K562 (cell line): Measurements from ENCODE around the gene SPRED2. TPM values are rescaled to one million over a fixed set of nuclear protein-coding genes. Genes with fewer than 3 reads are reported as not detected.
A peak's percentile ranks its signal among the peaks of the same experiment; 100 is the strongest.

Source experiments
- ATAC-seq: fragments of 200-7000 bp; cut with Tn5 transposase; 3 replicates; pipeline ENCODE4 v1.9.1; 2020; ENCODE audit warnings: moderate library complexity
- BruUV-seq: library from RNA; stranded (reverse); fragments of 400-500 nt; replicated peaks from 2 replicates; lab custom pipeline; 2021; lab: Mats Ljungman, UMichigan
- CTCF ChIA-PET: fragments of 300-600 bp; formaldehyde crosslinking; extraction: SDS; loops from one replicate; lab custom pipeline; 2021; ENCODE audit warnings: low intra/inter-chr PET ratio; lab: Yijun Ruan, JAX
- POLR2A ChIA-PET: fragments of 300-600, 350-650 bp; sonication (Branson Sonifier 250); formaldehyde crosslinking; extraction: SDS; loops from one replicate; lab custom pipeline; 2021; ENCODE audit warnings: antibody characterized with exemption, inconsistent platforms; lab: Yijun Ruan, JAX
- DNase-seq, 4 experiments: peaks; one replicate each; pipeline versions ENCODE4 v3.0.0 to v3.0.0-alpha.2; 2011 to 2018; ENCODE audit warnings: low spot score in 3 of 4, mixed read lengths in 3 of 4; ENCODE audit errors: extremely low read depth in 1 of 4
- FAIRE-seq: peaks from 2 replicates; lab custom pipeline; 2011; peaks lifted over from hg19 to GRCh38; lab: Jason Lieb, UNC
- H2AFZ ChIP-seq: 2 replicates; pipeline ENCODE4 v1.6.0; 2011; ENCODE audit warnings: low read depth, low read length, control low read depth, inconsistent platforms
- H3K27ac ChIP-seq: fragments of 200-600 bp; 3 replicates; pipeline ENCODE4 v1.8.0; 2011; ENCODE audit warnings: low read depth, mild to moderate bottlenecking, control low read depth, inconsistent platforms, low read length, moderate library complexity, mixed read lengths; ENCODE audit errors: extremely low read depth
- H3K27me3 ChIP-seq, 2 experiments: fragments of 300-600 bp in 1 of 2; 2 replicates in 1 of 2; 3 replicates in 1 of 2; pipeline versions ENCODE4 v1.6.0 to v1.8.0; 2011; ENCODE audit warnings: inconsistent platforms in 2 of 2, low read length in 2 of 2, mild to moderate bottlenecking in 1 of 2, mixed read lengths in 1 of 2, moderate library complexity in 1 of 2; ENCODE audit not compliant: control insufficient read depth in 2 of 2, insufficient read depth in 2 of 2
- H3K36me3 ChIP-seq: fragments of 300-600 bp; 3 replicates; pipeline ENCODE4 v1.8.0; 2011; ENCODE audit warnings: mild to moderate bottlenecking, low read length, inconsistent platforms; ENCODE audit not compliant: control insufficient read depth, insufficient read depth
- H3K4me1 ChIP-seq, 2 experiments: fragments of 200-600 bp in 1 of 2; replicated peaks in 1 of 2; 2 replicates in 1 of 2; 3 replicates in 1 of 2; pipeline versions ENCODE4 v1.5.1 to v1.8.0; 2011; ENCODE audit warnings: inconsistent platforms in 2 of 2, low read length in 2 of 2, mild to moderate bottlenecking in 1 of 2, mixed read lengths in 1 of 2, moderate library complexity in 1 of 2; ENCODE audit not compliant: control insufficient read depth in 2 of 2, insufficient read depth in 2 of 2
- H3K4me2 ChIP-seq: 2 replicates; pipeline ENCODE4 v1.6.1; 2011; ENCODE audit warnings: low read length, control low read depth, inconsistent platforms, mixed read lengths; ENCODE audit not compliant: insufficient read depth
- H3K4me3 ChIP-seq: fragments of 200-600 bp; sonication (generic), shearing (Covaris generic); 2 replicates; pipeline ENCODE4 v1.5.1; 2016; ENCODE audit warnings: control low read depth, inconsistent platforms
- H3K79me2 ChIP-seq: fragments of 200-600 bp; 3 replicates; pipeline ENCODE4 v1.8.0; 2011; ENCODE audit warnings: low read length, inconsistent platforms; ENCODE audit not compliant: control insufficient read depth, insufficient read depth
- H3K9ac ChIP-seq, 2 experiments: 2 replicates each; pipeline versions ENCODE4 v1.6.0 to v1.6.1; 2011; ENCODE audit warnings: low read depth in 2 of 2, low read length in 2 of 2, control low read depth in 1 of 2, inconsistent platforms in 1 of 2, mild to moderate bottlenecking in 1 of 2, mixed read lengths in 1 of 2; ENCODE audit not compliant: insufficient read depth in 1 of 2
- H3K9me1 ChIP-seq: one replicate; pipeline ENCODE4 v1.6.0; 2011; ENCODE audit warnings: inconsistent platforms, mild to moderate bottlenecking, low read length, moderate library complexity; ENCODE audit not compliant: control insufficient read depth, insufficient read depth
- H3K9me3 ChIP-seq: replicated peaks from 2 replicates; pipeline ENCODE4 v1.5.1; 2011; ENCODE audit warnings: low read depth, low read length, inconsistent platforms; ENCODE audit not compliant: control insufficient read depth, insufficient read depth
- H4K20me1 ChIP-seq: replicated peaks from 2 replicates; pipeline ENCODE4 v1.6.1; 2011; ENCODE audit warnings: low read length, inconsistent platforms, mixed read lengths; ENCODE audit not compliant: control insufficient read depth, insufficient read depth
- ADNP ChIP-seq: fragments of 200-800 bp; sonication (Bioruptor generic); IDR thresholded peaks from 2 replicates; pipeline ENCODE4 v1.6.1; 2016; ENCODE audit warnings: missing genetic modification characterization, missing compliant biosample characterization
- EGR1 ChIP-seq: fragments of 450-650 bp; conservative IDR thresholded peaks from 2 replicates; pipeline ENCODE4 v1.6.1; 2017; ENCODE audit warnings: mild to moderate bottlenecking
- FOXJ3 ChIP-seq: sonication (generic); formaldehyde crosslinking; IDR thresholded peaks from 2 replicates; pipeline ENCODE4 v1.4.0; 2020; ENCODE audit warnings: mild to moderate bottlenecking, missing genetic modification reagents
- GATA2 ChIP-seq: sonication (generic); formaldehyde crosslinking; IDR thresholded peaks from 2 replicates; pipeline ENCODE4 v1.4.0; 2020; ENCODE audit warnings: mild to moderate bottlenecking, missing genetic modification reagents
- HMGN3 ChIP-seq: IDR thresholded peaks from 2 replicates; pipeline ENCODE4 v1.6.1; 2011; ENCODE audit warnings: borderline replicate concordance, low read depth, mild to moderate bottlenecking, mixed read lengths, low read length; ENCODE audit not compliant: insufficient read length; ENCODE audit errors: extremely low read depth
- JUNB ChIP-seq: fragments of 450-650 bp; formaldehyde crosslinking; conservative IDR thresholded peaks from 2 replicates; pipeline ENCODE4 v1.4.0; 2020; ENCODE audit warnings: mild to moderate bottlenecking
- KDM5B ChIP-seq: fragments of 200-600 bp; sonication (generic); IDR thresholded peaks from 2 replicates; pipeline ENCODE4 v1.6.1; 2012; ENCODE audit warnings: low read depth, mild to moderate bottlenecking, moderate library complexity, low read length, control low read depth, inconsistent platforms; ENCODE audit not compliant: insufficient replicate concordance
- KLF6 ChIP-seq: fragments of 250-450 bp; sonication (Bioruptor Pico); IDR thresholded peaks from 2 replicates; pipeline ENCODE4 v1.4.0; 2020; ENCODE audit warnings: mild to moderate bottlenecking, moderate library complexity, borderline replicate concordance
- NCOR1 ChIP-seq: fragments of 450-650 bp; IDR thresholded peaks from 2 replicates; pipeline ENCODE4 v1.6.1; 2016; ENCODE audit warnings: mild to moderate bottlenecking, moderate library complexity
- NFRKB ChIP-seq: fragments of 450-650 bp; IDR thresholded peaks from 2 replicates; pipeline ENCODE4 v1.6.1; 2016; ENCODE audit warnings: low read depth
- POLR2H ChIP-seq: IDR thresholded peaks from 2 replicates; pipeline ENCODE4 v1.6.1; 2016; ENCODE audit warnings: missing genetic modification characterization, low read depth, mild to moderate bottlenecking, control low read depth, missing compliant biosample characterization, moderate library complexity
- RCOR1 ChIP-seq, 2 experiments: IDR thresholded peaks; 2 replicates each; pipeline ENCODE4 v1.6.1; 2012; ENCODE audit warnings: low read depth in 2 of 2, low read length in 2 of 2, borderline replicate concordance in 1 of 2, improper control_type of control experiment in 1 of 2
- RNF2 ChIP-seq: sonication (generic); IDR thresholded peaks from 2 replicates; pipeline ENCODE4 v1.6.1; 2016
- ZFPM2 ChIP-seq: fragments of 250-450 bp; sonication (Bioruptor Pico); IDR thresholded peaks from 2 replicates; pipeline ENCODE4 v1.5.1; 2022; ENCODE audit warnings: mild to moderate bottlenecking
- ZNF766 ChIP-seq: fragments of 200-800 bp; sonication (Bioruptor generic); conservative IDR thresholded peaks from 2 replicates; pipeline ENCODE4 v1.6.1; 2016; ENCODE audit warnings: missing genetic modification characterization, missing compliant biosample characterization
- WGBS: fragments of 100-300 bp; shearing (Covaris generic); methylation state at CpG from one replicate; pipeline ENCODE4 v1.1.6; 2016; ENCODE audit warnings: low coverage, mixed read lengths; ENCODE audit not compliant: insufficient coverage; ENCODE audit errors: missing lambda C conversion rate; 5-methylcytosine and 5-hydroxymethylcytosine counted together
- in situ Hi-C: fragments of 300-500 bp; cut with MboI; formaldehyde crosslinking; loops from 4 replicates; pipeline ENCODE4 v1.15.0; 2018; ENCODE audit warnings: inconsistent platforms, mixed read lengths
- intact Hi-C: fragments of 100-400 bp; cut with micrococcal nuclease; formaldehyde crosslinking; loops from 2 replicates; pipeline ENCODE4 v1.14.2; 2022
- polyA plus RNA-seq, 8 experiments: library from polyadenylated mRNA; depleted of rRNA in 4 of 8; stranded (reverse) in 5 of 8; unstranded in 3 of 8; fragments of >200 nt; fragmentation: Nextera tagmentation in 2 of 8; fragmentation: Illumina TruSeq in 1 of 8; extraction: Ambion mirVana in 2 of 8; extraction: Trizol in 1 of 8; gene quantifications; 2 replicates each; pipeline versions ENCODE4 v1.2.1 to v1.2.3, GENCODE V29; 2011 to 2014; ENCODE audit warnings: inconsistent platforms in 1 of 8, missing spikeins in 1 of 8
- total RNA-seq, 7 experiments: library from RNA; depleted of rRNA in 6 of 7; stranded (reverse); fragments of >200 nt in 6 of 7; fragmentation: Illumina TruSeq in 2 of 7; extraction: Trizol in 2 of 7; gene quantifications; 2 replicates each; pipeline versions ENCODE4 v1.2.1 to v1.2.3, GENCODE V29; 2011 to 2021; ENCODE audit warnings: low replicate concordance in 1 of 7
- TF ChIP-seq, protein P1 (sequence below), 2 experiments: fragments of 450-650 bp in 1 of 2; sonication (generic) in 1 of 2; formaldehyde crosslinking in 1 of 2; IDR thresholded peaks in 1 of 2; conservative IDR thresholded peaks in 1 of 2; 2 replicates each; pipeline versions ENCODE4 v1.6.1 to v1.8.1; 2016 to 2023; ENCODE audit warnings: mild to moderate bottlenecking in 2 of 2, moderate library complexity in 2 of 2, inconsistent platforms in 1 of 2, missing genetic modification reagents in 1 of 2
- TF ChIP-seq, protein P2 (sequence below), 2 experiments: fragments of 450-650 bp in 1 of 2; sonication (generic) in 1 of 2; formaldehyde crosslinking; conservative IDR thresholded peaks; 2 replicates each; pipeline versions ENCODE4 v1.4.0 to v1.8.1; 2020 to 2022; ENCODE audit warnings: mild to moderate bottlenecking in 1 of 2, missing genetic modification reagents in 1 of 2
- TF ChIP-seq, protein P3 (sequence below), 2 experiments: fragments of 200-800 bp in 1 of 2; sonication (Bioruptor generic) in 1 of 2; sonication (generic) in 1 of 2; formaldehyde crosslinking in 1 of 2; IDR thresholded peaks in 1 of 2; conservative IDR thresholded peaks in 1 of 2; 2 replicates each; pipeline versions ENCODE4 v1.5.0 to v1.6.1; 2016 to 2020; ENCODE audit warnings: missing compliant biosample characterization in 1 of 2, missing genetic modification characterization in 1 of 2, missing genetic modification reagents in 1 of 2
- TF ChIP-seq, protein P4 (sequence below): fragments of 250-450 bp; sonication (Bioruptor Pico); IDR thresholded peaks from 2 replicates; pipeline ENCODE4 v1.5.0; 2021

SPRED2 gene
- total and polyA plus RNA-seq, 9 of the 15 experiments (the other 6 are each of a cell fraction or from before 2014, with no cell fraction given) = 4.6 to 50.8 (median 14.1) TPM

DNA sequence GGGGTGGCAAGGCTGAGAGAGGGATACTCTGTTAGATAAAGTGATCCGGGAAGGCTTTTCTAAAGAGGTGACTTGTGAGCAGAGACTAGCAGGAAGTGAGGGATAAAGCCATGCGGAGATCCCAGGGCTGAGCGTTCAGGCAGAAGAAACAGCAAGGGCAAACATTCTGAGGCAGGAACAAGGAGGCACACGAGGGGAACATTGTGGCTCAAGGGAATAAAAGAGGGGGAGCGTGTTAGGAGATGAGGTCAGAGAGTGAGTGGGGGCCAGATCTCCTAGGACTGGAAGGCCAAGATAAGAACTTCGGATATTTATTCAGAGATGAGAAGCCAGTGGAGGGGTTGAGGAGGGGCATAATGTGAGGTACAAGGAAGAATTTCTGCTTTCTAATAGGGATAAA, 137.7 kb downstream of the SPRED2 start:
- H3K27me3 ChIP-seq = no peaks in the 10 kb centered on the region
- no peaks in the 10 kb centered on the region for H3K79me2 ChIP-seq
- peak overlapping the region; percentile 61 for H3K4me2 ChIP-seq
- H3K4me3 ChIP-seq = no peak overlapping the region
- H3K9ac ChIP-seq = peak overlapping the region; percentile 69 to 74; a peak in 3 of 4 replicates
- H3K36me3 ChIP-seq = no peaks in the 10 kb centered on the region
- no peaks in the 10 kb centered on the region for H3K9me1 ChIP-seq
- in situ Hi-C loops = no loop called here
- DNase-seq (peak; percentile 82 to 87 (median 82)), ATAC-seq (peak; percentile 81), FAIRE-seq (peak; percentile 80)
- no TSS peak for BruUV-seq
- no peaks in the 10 kb centered on the region for H4K20me1 ChIP-seq
- 0% methylated on average over 6 of the region's 6 CpGs for WGBS
- H3K9me3 ChIP-seq = no peaks in the 10 kb centered on the region
- intact Hi-C loops = no loop called here
- H2AFZ ChIP-seq = peak overlapping the region; percentile 84
- H3K27ac ChIP-seq = peak overlapping the region; percentile 86
- POLR2A ChIA-PET = interaction anchor here (1.0 to 1.6 kb wide), 3 partner anchors 10 to 13 kb away, joined by 3 to 6 read pairs (median 4); no protein-coding TSS in a partner anchor
- CTCF ChIA-PET = no interaction called here
- peaks cover 36 to 41% of the 10 kb centered on the region in 2 experiments for H3K4me1 ChIP-seq
- 0 out of 2 replicates have a peak, but pooled peaks have one; percentile 48 for TF ChIP-seq ZNF766 (CRISPR knock-in tag)
- peak; percentile 69 for TF ChIP-seq NCOR1
- TF ChIP-seq KLF6 (CRISPR knock-in tag) = no peak
- no peak for TF ChIP-seq RNF2
- TF ChIP-seq NFRKB = 0 out of 2 replicates have a peak, but pooled peaks have one; percentile 35
- no peak for TF ChIP-seq FOXJ3 (CRISPR knock-in tag)
- peak; percentile 58; the same call in 1 of the 2 replicates for TF ChIP-seq EGR1
- TF ChIP-seq, protein P1, sequence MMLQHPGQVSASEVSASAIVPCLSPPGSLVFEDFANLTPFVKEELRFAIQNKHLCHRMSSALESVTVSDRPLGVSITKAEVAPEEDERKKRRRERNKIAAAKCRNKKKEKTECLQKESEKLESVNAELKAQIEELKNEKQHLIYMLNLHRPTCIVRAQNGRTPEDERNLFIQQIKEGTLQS (IDR thresholded peaks at IDR 0.05) = peak; percentile 90
- TF ChIP-seq, protein P1 (CRISPR knock-in tag; conservative IDR thresholded peaks at IDR 0.05) = no peak
- TF ChIP-seq, protein P2, sequence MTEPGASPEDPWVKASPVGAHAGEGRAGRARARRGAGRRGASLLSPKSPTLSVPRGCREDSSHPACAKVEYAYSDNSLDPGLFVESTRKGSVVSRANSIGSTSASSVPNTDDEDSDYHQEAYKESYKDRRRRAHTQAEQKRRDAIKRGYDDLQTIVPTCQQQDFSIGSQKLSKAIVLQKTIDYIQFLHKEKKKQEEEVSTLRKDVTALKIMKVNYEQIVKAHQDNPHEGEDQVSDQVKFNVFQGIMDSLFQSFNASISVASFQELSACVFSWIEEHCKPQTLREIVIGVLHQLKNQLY (CRISPR knock-in tag; conservative IDR thresholded peaks at IDR 0.05) = no peak
- TF ChIP-seq, protein P3, sequence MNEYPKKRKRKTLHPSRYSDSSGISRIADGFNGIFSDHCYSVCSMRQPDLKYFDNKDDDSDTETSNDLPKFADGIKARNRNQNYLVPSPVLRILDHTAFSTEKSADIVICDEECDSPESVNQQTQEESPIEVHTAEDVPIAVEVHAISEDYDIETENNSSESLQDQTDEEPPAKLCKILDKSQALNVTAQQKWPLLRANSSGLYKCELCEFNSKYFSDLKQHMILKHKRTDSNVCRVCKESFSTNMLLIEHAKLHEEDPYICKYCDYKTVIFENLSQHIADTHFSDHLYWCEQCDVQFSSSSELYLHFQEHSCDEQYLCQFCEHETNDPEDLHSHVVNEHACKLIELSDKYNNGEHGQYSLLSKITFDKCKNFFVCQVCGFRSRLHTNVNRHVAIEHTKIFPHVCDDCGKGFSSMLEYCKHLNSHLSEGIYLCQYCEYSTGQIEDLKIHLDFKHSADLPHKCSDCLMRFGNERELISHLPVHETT (CRISPR knock-in tag; conservative IDR thresholded peaks at IDR 0.05 in 1 of 2, IDR thresholded peaks at IDR 0.05 in 1 of 2) = 0 out of 4 replicates have a peak, but pooled peaks of 1 of the 2 experiments have one; percentile 52
- TF ChIP-seq JUNB = no peak
- TF ChIP-seq POLR2H (tag) = no peak
- TF ChIP-seq, protein P4, sequence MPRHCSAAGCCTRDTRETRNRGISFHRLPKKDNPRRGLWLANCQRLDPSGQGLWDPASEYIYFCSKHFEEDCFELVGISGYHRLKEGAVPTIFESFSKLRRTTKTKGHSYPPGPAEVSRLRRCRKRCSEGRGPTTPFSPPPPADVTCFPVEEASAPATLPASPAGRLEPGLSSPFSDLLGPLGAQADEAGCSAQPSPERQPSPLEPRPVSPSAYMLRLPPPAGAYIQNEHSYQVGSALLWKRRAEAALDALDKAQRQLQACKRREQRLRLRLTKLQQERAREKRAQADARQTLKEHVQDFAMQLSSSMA (CRISPR knock-in tag) = no peak
- peak; percentile 56; the same call in 1 of the 2 replicates for TF ChIP-seq GATA2
- no peak for TF ChIP-seq HMGN3
- no peak for TF ChIP-seq KDM5B
- TF ChIP-seq ADNP (tag) = no peak
- peak in 1 of 2 experiments; percentile 30; a peak in 1 of 4 replicates for TF ChIP-seq RCOR1 (IDR thresholded peaks at IDR 0.05; ENCODE audit: borderline replicate concordance in 1 of 2, low read depth in 2 of 2, low read length in 2 of 2)
- TF ChIP-seq ZFPM2 (CRISPR knock-in tag) = no peak
